H9 (cell line): ENCODE data around the gene PAQR7. TPM values are rescaled to one million over a fixed set of nuclear protein-coding genes. Genes with fewer than 3 reads are reported as not detected.

Source experiments
- DNase-seq: peaks from one replicate; pipeline ENCODE4 v3.0.0-alpha.2; 2017
- H2AFZ ChIP-seq: one replicate; pipeline ENCODE4 v1.6.1; 2013; ENCODE audit warnings: mild to moderate bottlenecking, low read length, control low read depth, moderate library complexity
- H2AK5ac ChIP-seq: 2 replicates; pipeline ENCODE4 v1.6.1; 2013; ENCODE audit warnings: low read length, control low read depth, mixed read lengths; ENCODE audit not compliant: insufficient read length
- H2BK120ac ChIP-seq: one replicate; pipeline ENCODE4 v1.6.1; 2013; ENCODE audit warnings: low read depth, mild to moderate bottlenecking, low read length, control low read depth, inconsistent platforms; ENCODE audit not compliant: poor library complexity, severe bottlenecking
- H2BK12ac ChIP-seq: 2 replicates; pipeline ENCODE4 v1.6.1; 2013; ENCODE audit warnings: low read length, control low read depth, mixed read lengths, low read depth; ENCODE audit not compliant: insufficient read length
- H2BK15ac ChIP-seq: 2 replicates; pipeline ENCODE4 v1.6.1; 2013; ENCODE audit warnings: low read depth, low read length, control low read depth
- H2BK20ac ChIP-seq: one replicate; pipeline ENCODE4 v1.6.1; 2013; ENCODE audit warnings: low read depth, mild to moderate bottlenecking, low read length, control low read depth, inconsistent platforms; ENCODE audit not compliant: poor library complexity, severe bottlenecking
- H2BK5ac ChIP-seq: 2 replicates; pipeline ENCODE4 v1.6.1; 2013; ENCODE audit warnings: low read length, control low read depth, mixed read lengths; ENCODE audit not compliant: insufficient read length
- H3K14ac ChIP-seq: 2 replicates; pipeline ENCODE4 v1.6.1; 2013; ENCODE audit warnings: low read length, control low read depth; ENCODE audit not compliant: insufficient read depth
- H3K18ac ChIP-seq: 2 replicates; pipeline ENCODE4 v1.6.1; 2013; ENCODE audit warnings: low read depth, mild to moderate bottlenecking, mixed read lengths, low read length, control low read depth; ENCODE audit not compliant: insufficient read length
- H3K23ac ChIP-seq: 2 replicates; pipeline ENCODE4 v1.6.1; 2013; ENCODE audit warnings: low read length, control low read depth, mixed read lengths, low read depth; ENCODE audit not compliant: insufficient read length
- H3K23me2 ChIP-seq: 2 replicates; pipeline ENCODE4 v1.6.1; 2013; ENCODE audit warnings: low read depth, mild to moderate bottlenecking, mixed read lengths, low read length, control low read depth; ENCODE audit not compliant: insufficient read length, poor library complexity, severe bottlenecking
- H3K27ac ChIP-seq: 2 replicates; pipeline ENCODE4 v1.5.1; 2013; ENCODE audit warnings: low read length, control low read depth, mixed read lengths, low read depth; ENCODE audit not compliant: insufficient read length
- H3K27me3 ChIP-seq: 2 replicates; pipeline ENCODE4 v1.6.1; 2013; ENCODE audit warnings: low read length, control low read depth, inconsistent platforms; ENCODE audit not compliant: insufficient read depth
- H3K4ac ChIP-seq: 2 replicates; pipeline ENCODE4 v1.6.1; 2013; ENCODE audit warnings: low read depth, mild to moderate bottlenecking, control low read depth, inconsistent platforms, low read length, moderate library complexity
- H3K4me1 ChIP-seq: 2 replicates; pipeline ENCODE4 v1.6.1; 2013; ENCODE audit warnings: low read length, control low read depth, inconsistent platforms; ENCODE audit not compliant: insufficient read depth
- H3K4me2 ChIP-seq: 2 replicates; pipeline ENCODE4 v1.6.1; 2013; ENCODE audit warnings: low read length, control low read depth, mixed read lengths; ENCODE audit not compliant: insufficient read length, insufficient read depth
- H3K56ac ChIP-seq: 2 replicates; pipeline ENCODE4 v1.6.1; 2013; ENCODE audit warnings: low read depth, mild to moderate bottlenecking, mixed read lengths, low read length, control low read depth; ENCODE audit not compliant: insufficient read length
- H3K79me1 ChIP-seq: 2 replicates; pipeline ENCODE4 v1.6.1; 2013; ENCODE audit warnings: low read depth, mild to moderate bottlenecking, moderate library complexity, low read length, control low read depth, inconsistent platforms; ENCODE audit not compliant: insufficient read depth, poor library complexity, severe bottlenecking
- H3K79me2 ChIP-seq: 2 replicates; pipeline ENCODE4 v1.6.1; 2013; ENCODE audit warnings: low read length, control low read depth, inconsistent platforms; ENCODE audit not compliant: insufficient read depth
- H3K9ac ChIP-seq: 2 replicates; pipeline ENCODE4 v1.6.1; 2013; ENCODE audit warnings: low read length, control low read depth, mixed read lengths; ENCODE audit not compliant: insufficient read length; ENCODE audit errors: extremely low read depth
- H3K9me3 ChIP-seq: one replicate; pipeline ENCODE4 v1.6.1; 2013; ENCODE audit warnings: low read depth, low read length, inconsistent platforms; ENCODE audit not compliant: control insufficient read depth
- H3T11ph ChIP-seq: one replicate; pipeline ENCODE4 v1.6.1; 2013; ENCODE audit warnings: mild to moderate bottlenecking, low read length, control low read depth, inconsistent platforms
- H4K20me1 ChIP-seq: one replicate; pipeline ENCODE4 v1.6.1; 2013; ENCODE audit not compliant: control insufficient read depth, insufficient read length, insufficient read depth
- H4K5ac ChIP-seq: 2 replicates; pipeline ENCODE4 v1.6.1; 2013; ENCODE audit warnings: low read depth, mild to moderate bottlenecking, mixed read lengths, low read length, control low read depth; ENCODE audit not compliant: insufficient read length
- H4K8ac ChIP-seq: replicated peaks from 2 replicates; pipeline ENCODE4 v1.6.1; 2013; ENCODE audit warnings: low read length, control low read depth, mixed read lengths, low read depth; ENCODE audit not compliant: insufficient read length
- H4K91ac ChIP-seq: 2 replicates; pipeline ENCODE4 v1.6.1; 2013; ENCODE audit warnings: low read depth, mild to moderate bottlenecking, moderate library complexity, mixed read lengths, low read length, control low read depth; ENCODE audit not compliant: insufficient read length
- H3K27ac Mint-ChIP-seq, 3 experiments: 2 replicates in 2 of 3; 3 replicates in 1 of 3; pipeline ENCODE4 v1.8.0; 2020 to 2021; ENCODE audit warnings: mixed read lengths in 3 of 3, mild to moderate bottlenecking in 1 of 3, moderate library complexity in 1 of 3
- H3K27me3 Mint-ChIP-seq: 2 replicates; pipeline ENCODE4 v1.8.0; 2021; ENCODE audit warnings: low read depth, mild to moderate bottlenecking, moderate library complexity, mixed read lengths
- H3K36me3 Mint-ChIP-seq, 3 experiments: 2 replicates in 2 of 3; 3 replicates in 1 of 3; pipeline ENCODE4 v1.8.0; 2020 to 2021; ENCODE audit warnings: low read depth in 3 of 3, mixed read lengths in 3 of 3; ENCODE audit not compliant: insufficient read depth in 1 of 3
- H3K4me1 Mint-ChIP-seq, 2 experiments: 2 replicates each; pipeline ENCODE4 v1.8.0; 2020; ENCODE audit warnings: mixed read lengths in 2 of 2
- H3K4me3 Mint-ChIP-seq, 2 experiments: 2 replicates in 1 of 2; 3 replicates in 1 of 2; pipeline ENCODE4 v1.8.0; 2020 to 2021; ENCODE audit warnings: mild to moderate bottlenecking in 2 of 2, mixed read lengths in 2 of 2, moderate library complexity in 1 of 2
- H3K9me3 Mint-ChIP-seq, 2 experiments: 2 replicates in 1 of 2; 3 replicates in 1 of 2; pipeline ENCODE4 v1.8.0; 2020; ENCODE audit warnings: mild to moderate bottlenecking in 2 of 2, mixed read lengths in 2 of 2, moderate library complexity in 1 of 2
- WGBS: extraction: QIAGEN DNeasy Blood & Tissue Kit; methylation state at CpG from one replicate; pipeline ENCODE4 v1.1.7; 2013; ENCODE audit warnings: missing lambda C conversion rate, low lambda C conversion rate, mixed read lengths; ENCODE audit not compliant: insufficient read length; ENCODE audit errors: extremely low coverage; 5-methylcytosine and 5-hydroxymethylcytosine counted together
- total RNA-seq: library from RNA; stranded (reverse); gene quantifications from 2 replicates; pipeline ENCODE4 v1.2.1, GENCODE V29; 2021
- TF ChIP-seq, protein P1 (sequence below): fragments of 200-600 bp; sonication (generic); conservative IDR thresholded peaks from 3 replicates; pipeline ENCODE4 v1.8.0; 2021; ENCODE audit warnings: antibody characterized with exemption, mild to moderate bottlenecking

The PAQR7 gene
- total RNA-seq, 1 experiment from 2014 or later = 6.3 TPM

DNA sequence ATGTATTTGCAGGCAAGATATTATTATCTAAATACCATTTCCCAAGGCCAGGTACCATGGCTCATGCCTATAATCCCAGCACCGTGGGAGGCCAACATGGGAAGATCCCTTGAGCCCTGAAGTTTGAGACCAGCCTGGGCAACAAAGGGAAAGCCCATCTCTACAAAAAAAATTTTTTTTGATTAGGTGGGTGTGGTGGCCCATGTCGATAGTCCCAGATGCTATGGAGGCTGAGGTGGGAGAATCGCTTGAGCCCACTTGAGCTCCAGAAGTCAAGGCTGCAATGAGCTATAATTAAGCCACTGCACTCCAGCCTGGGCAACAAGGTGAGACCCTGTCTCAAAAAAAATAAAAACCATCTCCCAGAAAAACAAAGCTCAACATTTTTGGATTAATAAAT is 28.5 kb upstream of the PAQR7 start:
- Mint-ChIP-seq H3K4me3 (peak overlapping the region; percentile 86 to 92), H3K4me1 (peaks cover 44 to 50% of the 10 kb centered on the region in 2 experiments), H3K36me3 (peaks cover 37 to 56% (median 49%) of the 10 kb centered on the region in 3 experiments), H3K9me3 (peaks cover 0 to 2% of the 10 kb centered on the region in 2 experiments; a peak in 2 of 5 replicates), H3K27ac (no peak overlapping the region; a peak in 1 of 7 replicates), H3K27me3 (peaks cover 13% of the 10 kb centered on the region)
- H3K56ac ChIP-seq = no peak overlapping the region
- no peak overlapping the region for H4K8ac ChIP-seq
- no peak overlapping the region for H3K9ac ChIP-seq
- no peak overlapping the region for H2BK120ac ChIP-seq
- WGBS = no CpG with 5 or more reads among the region's 3 CpGs
- H3K4me2 ChIP-seq = peak overlapping the region; percentile 73
- no peak overlapping the region for H3T11ph ChIP-seq
- no peak overlapping the region for H4K5ac ChIP-seq
- no peaks in the 10 kb centered on the region for H4K20me1 ChIP-seq
- peaks cover 4% of the 10 kb centered on the region for H3K23me2 ChIP-seq
- no peak overlapping the region for H3K23ac ChIP-seq
- H3K4ac ChIP-seq = no peak overlapping the region
- H3K79me1 ChIP-seq = peaks cover 3% of the 10 kb centered on the region
- H3K27me3 ChIP-seq = no peaks in the 10 kb centered on the region
- no peak overlapping the region for H2BK15ac ChIP-seq
- no peak overlapping the region for H2BK20ac ChIP-seq
- TF ChIP-seq, protein P1, sequence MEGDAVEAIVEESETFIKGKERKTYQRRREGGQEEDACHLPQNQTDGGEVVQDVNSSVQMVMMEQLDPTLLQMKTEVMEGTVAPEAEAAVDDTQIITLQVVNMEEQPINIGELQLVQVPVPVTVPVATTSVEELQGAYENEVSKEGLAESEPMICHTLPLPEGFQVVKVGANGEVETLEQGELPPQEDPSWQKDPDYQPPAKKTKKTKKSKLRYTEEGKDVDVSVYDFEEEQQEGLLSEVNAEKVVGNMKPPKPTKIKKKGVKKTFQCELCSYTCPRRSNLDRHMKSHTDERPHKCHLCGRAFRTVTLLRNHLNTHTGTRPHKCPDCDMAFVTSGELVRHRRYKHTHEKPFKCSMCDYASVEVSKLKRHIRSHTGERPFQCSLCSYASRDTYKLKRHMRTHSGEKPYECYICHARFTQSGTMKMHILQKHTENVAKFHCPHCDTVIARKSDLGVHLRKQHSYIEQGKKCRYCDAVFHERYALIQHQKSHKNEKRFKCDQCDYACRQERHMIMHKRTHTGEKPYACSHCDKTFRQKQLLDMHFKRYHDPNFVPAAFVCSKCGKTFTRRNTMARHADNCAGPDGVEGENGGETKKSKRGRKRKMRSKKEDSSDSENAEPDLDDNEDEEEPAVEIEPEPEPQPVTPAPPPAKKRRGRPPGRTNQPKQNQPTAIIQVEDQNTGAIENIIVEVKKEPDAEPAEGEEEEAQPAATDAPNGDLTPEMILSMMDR = no peak
- no peak overlapping the region for H3K14ac ChIP-seq
- H4K91ac ChIP-seq = no peak overlapping the region
- no peak overlapping the region for H2AK5ac ChIP-seq
- no peak overlapping the region for H2BK12ac ChIP-seq
- no peak overlapping the region for H2BK5ac ChIP-seq
- no peak overlapping the region for H3K27ac ChIP-seq
- H3K18ac ChIP-seq = no peak overlapping the region
- no peaks in the 10 kb centered on the region for H3K9me3 ChIP-seq
- no peaks in the 10 kb centered on the region for H3K4me1 ChIP-seq
- H2AFZ ChIP-seq = no peak overlapping the region
- peaks cover 19% of the 10 kb centered on the region; the same call in 1 of the 2 replicates for H3K79me2 ChIP-seq
- DNase-seq = no peak
